GM13977 (cell line): ENCODE data around the gene TXNDC11.

Experiments used
- DNase-seq: peaks from one replicate; pipeline ENCODE4 v3.0.0; 2012; ENCODE audit warnings: low spot score
- CTCF ChIP-seq: IDR thresholded peaks from 2 replicates; pipeline ENCODE4 v1.5.1; 2012; ENCODE audit warnings: mild to moderate bottlenecking, control low read depth; ENCODE audit not compliant: insufficient read depth; ENCODE audit errors: extremely low read depth, missing control alignments
- in situ Hi-C: fragments of 300-500 bp; cut with MboI; formaldehyde crosslinking; loops from one replicate; pipeline ENCODE4 v1.12.0; 2022; ENCODE audit warnings: low sequenced_read_pairs, low pct_unique_long_range_greater_than_20kb, mixed read lengths, inconsistent platforms; ENCODE audit not compliant: unreplicated experiment

TXNDC11 gene

GRCh38 chr16:11697319-11697718 lies 45.3 kb downstream of the TXNDC11 start:
- in situ Hi-C loops = no loop called here
- no peak for TF ChIP-seq CTCF
- no peak for DNase-seq

GRCh38 chr16:11696266-11697012 lies 46.2 kb downstream of the TXNDC11 start:
- DNase-seq = no peak
- no peak for TF ChIP-seq CTCF
- in situ Hi-C loops = no loop called here

GRCh38 chr16:11692651-11693050 lies 50.0 kb downstream of the TXNDC11 start:
- DNase-seq = no peak
- no peak for TF ChIP-seq CTCF
- in situ Hi-C loops = no loop called here

GRCh38 chr16:11692171-11692570 lies 50.5 kb downstream of the TXNDC11 start:
- no peak for TF ChIP-seq CTCF
- in situ Hi-C loops = no loop called here
- no peak for DNase-seq

GRCh38 chr16:11691771-11692170 lies 50.9 kb downstream of the TXNDC11 start:
- DNase-seq = no peak
- no peak for TF ChIP-seq CTCF
- in situ Hi-C loops = no loop called here

GRCh38 chr16:11691235-11691634 lies 51.4 kb downstream of the TXNDC11 start:
- no peak for DNase-seq
- in situ Hi-C loops = no loop called here
- no peak for TF ChIP-seq CTCF
